ENCODE data around the gene SLC10A1. TPM values are rescaled to one million over a fixed set of nuclear protein-coding genes. Genes with fewer than 3 reads are reported as not detected.

SLC10A1 gene
- total RNA-seq, 1 experiment from 2014 or later: not detected

GRCh38 chr14:69811227-69811867 is 14.3 kb upstream of the SLC10A1 start:
- Histone ChIP-seq H3K4me2 (ENCODE audit: low read length) (no peak overlapping the region), H3K4me1 (ENCODE audit: control insufficient read depth in 1 of 2, insufficient read depth in 2 of 2, low read length in 2 of 2) (no peaks in the 10 kb centered on the region), H3K9me3 (ENCODE audit: control insufficient read depth in 1 of 2, insufficient read depth in 1 of 2, low read depth in 1 of 2, low read length in 2 of 2) (no peaks in the 10 kb centered on the region), H2AFZ (ENCODE audit: low read depth, low read length, poor library complexity, severe bottlenecking) (no peak overlapping the region), H3K9me2 (ENCODE audit: insufficient read depth) (no peaks in the 10 kb centered on the region), H4K20me1 (ENCODE audit: insufficient read depth) (no peaks in the 10 kb centered on the region), H3K27me3 (ENCODE audit: insufficient read depth, low read length) (peaks cover 22% of the 10 kb centered on the region), H3K79me2 (ENCODE audit: insufficient read depth, low read length) (no peaks in the 10 kb centered on the region), H3K27ac (ENCODE audit: low read depth, low read length) (no peak overlapping the region), H3K4me3 (replicated peaks in 1 of 2; ENCODE audit: low read depth in 1 of 2, low read length in 2 of 2) (no peak overlapping the region), H3K9ac (ENCODE audit: low read length) (no peak overlapping the region), H3K36me3 (ENCODE audit: control insufficient read depth in 1 of 2, insufficient read depth in 2 of 2, low read length in 2 of 2) (no peaks in the 10 kb centered on the region)
- CTCF ChIA-PET: interaction anchor here (1.6 kb wide), 1 partner anchor 217 kb away, joined by 3 read pairs; no protein-coding TSS in a partner anchor
- ATAC-seq (no peak), DNase-seq (ENCODE audit: low read depth, low spot score) (no peak)
- intact Hi-C loops (cut with micrococcal nuclease): loop anchor here (10.0 kb wide), 1 partner anchor 753 kb away; no protein-coding TSS in a partner anchor
- no TSS peak for BruUV-seq (replicated peaks)
- RAD21 ChIA-PET (ENCODE audit: low non-redundant PET in 1 of 2, low total read pairs in 2 of 2, uncharacterized antibody in 2 of 2, unreplicated experiment in 2 of 2): interaction anchor here in 1 of 2 experiments (1.0 kb wide), 1 partner anchor 217 kb away, joined by 3 read pairs; no protein-coding TSS in a partner anchor
- POLR2A ChIA-PET: no interaction called here
- TF ChIP-seq MAX (IDR thresholded peaks at IDR 0.05) (no peak), EZH2phosphoT487 (IDR thresholded peaks at IDR 0.05; ENCODE audit: borderline replicate concordance) (no peak), SIN3A (IDR thresholded peaks at IDR 0.05; ENCODE audit: low read depth) (no peak), ELF1 (IDR thresholded peaks at IDR 0.05; ENCODE audit: borderline replicate concordance, low read depth) (no peak), SP1 (IDR thresholded peaks at IDR 0.05; ENCODE audit: low read depth) (no peak), ZNF274 (IDR thresholded peaks at IDR 0.05; ENCODE audit: low read depth, low read length) (no peak), TCF7L2 (IDR thresholded peaks at IDR 0.05; ENCODE audit: borderline replicate concordance, extremely low read depth, insufficient read depth, insufficient read length) (no peak), JUND (IDR thresholded peaks at IDR 0.05) (no peak), RAD21 (IDR thresholded peaks at IDR 0.05; ENCODE audit: low read depth) (no peak), CBX3 (IDR thresholded peaks at IDR 0.05; ENCODE audit: low read depth) (no peak), SRF (IDR thresholded peaks at IDR 0.05; ENCODE audit: low read depth) (no peak), ATF3 (IDR thresholded peaks at IDR 0.05) (no peak), YY1 (IDR thresholded peaks at IDR 0.05; ENCODE audit: extremely low read depth, insufficient replicate concordance, low read depth, low read length) (no peak), ZBTB33 (IDR thresholded peaks at IDR 0.05; ENCODE audit: extremely low read depth, insufficient replicate concordance, low read length) (no peak), EGR1 (IDR thresholded peaks at IDR 0.05; ENCODE audit: low read depth) (no peak), ZFX (IDR thresholded peaks at IDR 0.05) (no peak), POLR2AphosphoS5 (IDR thresholded peaks at IDR 0.05; ENCODE audit: low read depth, low read length) (no peak), EZH2 (IDR thresholded peaks at IDR 0.05) (no peak)

All from HCT116 (cell line).